ENCODE measurements around the gene TRIM2. TPM values are rescaled to one million over a fixed set of nuclear protein-coding genes. Genes with fewer than 3 reads are reported as not detected.

Gene TRIM2
- total and polyA plus RNA-seq, 10 of the 15 experiments (the other 5 are each of a cell fraction or from before 2014, with no cell fraction given): 0.06 to 0.19 (median 0.15) TPM; not detected in 3

- no peak for TF ChIP-seq CUX1 (IDR thresholded peaks at IDR 0.05; ENCODE audit: insufficient replicate concordance, low read depth, low read length)
- TF ChIP-seq EED (IDR thresholded peaks at IDR 0.05; ENCODE audit: low read depth): no peak
- no peak for TF ChIP-seq ASH2L (IDR thresholded peaks at IDR 0.05; ENCODE audit: borderline replicate concordance, low read depth)
- TF ChIP-seq CHD2 (IDR thresholded peaks at IDR 0.05; ENCODE audit: borderline replicate concordance, low read depth, low read length): no peak
- no peak for TF ChIP-seq SP1 (IDR thresholded peaks at IDR 0.05; ENCODE audit: low read depth, low read length)
- no peak for TF ChIP-seq CBX5 (IDR thresholded peaks at IDR 0.05; ENCODE audit: low read depth)
- no peak for TF ChIP-seq ZSCAN29 (IDR thresholded peaks at IDR 0.05)
- TF ChIP-seq RAD51 (IDR thresholded peaks at IDR 0.05): no peak
- no peak for TF ChIP-seq TAF1 (IDR thresholded peaks at IDR 0.05; ENCODE audit: borderline replicate concordance, low read depth, low read length)
- no peak for TF ChIP-seq TCF12 (IDR thresholded peaks at IDR 0.05; ENCODE audit: low read depth, low read length)
- TF ChIP-seq SUZ12 (IDR thresholded peaks at IDR 0.05; ENCODE audit: unreplicated experiment): no peak
- no peak for TF ChIP-seq ZNF592 (IDR thresholded peaks at IDR 0.05)
- TF ChIP-seq HSF1 (IDR thresholded peaks at IDR 0.05; ENCODE audit: low read depth, low read length): no peak
- 0 out of 2 replicates have a peak, but pooled peaks have one; percentile 19 for TF ChIP-seq RAD21 (IDR thresholded peaks at IDR 0.05; ENCODE audit: insufficient read depth, low read depth, low read length)
Measured at GRCh38 chr4:153156263-153156662, 48.0 kb upstream of the TRIM2 start (continued).
